Retina (tissue), 1 donor: ENCODE measurements around the gene RAP1GAP2.
"Not testable (repeated sequence)": the region's sequence is repeated elsewhere in the genome, so short reads cannot be mapped to it uniquely, and the experiment has no call there.

Experiments used
- DNase-seq: peaks from one replicate; pipeline ENCODE4 v3.0.0-alpha.2; 2016

RAP1GAP2 gene

GRCh38 chr17:3073850-3074249 lies 277.6 kb downstream of the RAP1GAP2 start:
- DNase-seq, result not testable (repeated sequence)
